ENCODE measurements around the gene TJP2. TPM values are rescaled to one million over a fixed set of nuclear protein-coding genes. Genes with fewer than 3 reads are reported as not detected.
A peak's percentile ranks its signal among the peaks of the same experiment; 100 is the strongest.

Gene TJP2
- total RNA-seq, 2 donors from 2014 or later = 46.2 to 51.6 TPM

DNA sequence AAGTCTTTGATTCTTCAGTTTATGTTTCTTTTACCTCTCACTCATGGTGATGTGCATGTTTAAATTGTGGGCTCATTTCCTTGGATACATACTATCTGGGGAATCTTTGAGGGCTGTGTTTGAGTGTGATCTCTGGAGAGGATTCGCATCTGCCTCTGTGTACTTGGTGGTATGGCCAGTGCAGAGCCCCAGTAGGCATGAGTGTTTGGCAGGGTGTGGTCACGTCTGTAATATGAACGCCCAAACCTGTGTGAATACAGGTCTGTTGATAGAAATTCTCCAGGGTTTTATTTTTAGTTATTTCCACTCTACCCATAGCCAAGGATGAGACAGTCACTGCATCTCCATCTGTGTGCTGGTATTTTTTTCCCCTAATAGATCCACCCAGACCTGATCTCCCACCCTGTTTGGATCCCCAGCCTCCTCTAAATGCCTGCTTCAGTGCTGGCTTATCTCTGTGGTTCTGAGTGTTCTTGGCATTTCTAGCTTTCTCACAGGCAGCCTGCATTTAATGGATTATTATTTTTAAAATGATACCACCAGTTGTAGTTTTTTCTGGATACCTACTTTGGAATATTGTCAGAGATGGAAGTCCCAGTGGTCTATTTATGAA lies 37.5 kb downstream of the TJP2 start:
- intact Hi-C loops (cut with DNase I) = no loop called here
- DNase-seq (no peak), ATAC-seq (peak; percentile 31 to 38)

DNA sequence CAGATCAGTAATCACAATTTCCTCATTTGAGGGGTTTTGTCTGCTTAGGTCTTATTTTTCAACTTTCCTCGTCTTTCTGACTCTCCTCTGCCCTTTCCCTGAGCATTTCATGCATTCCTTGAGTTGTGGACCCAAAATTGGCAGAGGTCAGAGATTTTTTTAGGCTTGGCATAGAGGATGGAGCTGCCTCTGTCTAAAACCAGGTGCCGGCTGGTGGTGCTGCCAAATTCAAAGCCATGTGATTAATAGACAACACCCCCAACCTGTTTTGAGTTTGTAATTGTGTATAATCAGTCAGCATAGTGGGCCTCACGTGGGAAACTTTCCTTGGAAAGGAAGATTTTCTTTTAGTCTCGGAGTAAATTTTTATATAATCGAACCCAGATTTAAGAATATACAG lies 39.6 kb downstream of the TJP2 start:
- peak in 1 of 2 donors; percentile 9 for ATAC-seq
- no peak for DNase-seq
- intact Hi-C loops (cut with DNase I) = no loop called here

DNA sequence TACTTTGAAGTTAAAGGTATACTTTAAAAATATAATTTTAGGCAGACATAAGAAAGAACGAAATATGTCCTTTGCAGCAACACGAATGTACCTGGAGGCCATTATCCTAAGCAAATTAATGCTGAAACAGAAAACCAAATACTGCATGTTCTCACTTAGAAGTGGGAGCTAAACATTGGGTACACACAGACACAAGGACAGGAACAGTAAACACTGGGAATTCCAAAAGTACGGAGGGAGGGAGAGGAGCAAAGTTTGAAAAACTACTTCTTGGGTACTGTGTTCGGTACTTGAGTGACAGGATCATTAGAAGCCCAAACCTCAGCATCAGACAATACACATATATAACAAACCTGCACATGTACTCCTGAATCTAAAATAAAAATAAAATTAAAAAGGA lies 40.9 kb downstream of the TJP2 start:
- no peak for DNase-seq
- intact Hi-C loops (cut with DNase I) = no loop called here

DNA sequence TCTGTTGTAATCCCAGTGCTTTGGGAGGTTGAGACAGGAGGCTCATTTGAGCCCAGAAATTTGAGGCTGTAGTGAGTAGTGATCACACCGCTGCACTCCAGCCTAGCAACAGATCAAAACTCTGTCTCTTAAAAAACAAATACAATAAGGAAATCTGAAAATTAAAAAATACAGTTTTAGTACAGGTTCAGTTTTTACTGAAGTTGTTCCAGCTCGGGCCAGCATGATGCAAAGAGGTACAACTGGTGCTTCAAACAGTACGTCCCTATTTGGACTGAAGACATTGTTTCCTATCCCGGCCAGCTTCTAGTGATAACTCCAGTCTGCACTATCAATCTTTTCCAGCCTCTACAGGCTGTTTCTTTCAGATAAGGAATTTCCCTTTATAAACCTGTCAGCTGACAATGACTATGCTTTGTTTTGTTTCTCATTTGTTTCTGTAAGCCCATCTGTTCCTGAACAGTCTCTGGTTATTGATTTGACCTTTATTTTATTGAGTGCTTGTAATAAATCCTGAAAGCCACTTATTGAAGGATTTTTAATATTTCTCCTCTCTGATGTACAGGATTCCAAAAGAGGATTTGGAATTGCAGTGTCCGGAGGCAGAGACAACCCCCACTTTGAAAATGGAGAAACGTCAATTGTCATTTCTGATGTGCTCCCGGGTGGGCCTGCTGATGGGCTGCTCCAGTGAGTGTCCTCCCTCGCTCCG lies 41.9 kb downstream of the TJP2 start:
- DNase-seq = no peak
- ATAC-seq = peak; percentile 67 to 77
- intact Hi-C loops (cut with DNase I) = no loop called here

More for the DNA sequence above, 40.9 kb downstream of the TJP2 start:
- no peak for ATAC-seq

DNA sequence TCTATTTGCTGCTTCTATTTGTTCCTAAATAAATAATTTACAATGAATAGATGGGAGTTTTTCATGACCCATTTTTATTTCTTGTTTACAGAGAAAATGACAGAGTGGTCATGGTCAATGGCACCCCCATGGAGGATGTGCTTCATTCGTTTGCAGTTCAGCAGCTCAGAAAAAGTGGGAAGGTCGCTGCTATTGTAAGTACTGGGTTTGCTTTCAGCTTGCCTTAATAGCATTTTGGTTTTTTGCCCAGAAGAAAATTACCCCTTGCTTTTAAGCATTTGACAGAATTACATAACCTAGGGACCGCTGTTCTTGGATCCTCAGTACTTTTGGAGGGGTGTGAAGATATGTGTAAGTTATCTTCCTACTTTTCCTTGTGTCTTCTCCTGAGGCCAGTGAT lies 44.1 kb downstream of the TJP2 start:
- intact Hi-C loops (cut with DNase I) = no loop called here
- DNase-seq = no peak
- no peak for ATAC-seq

DNA sequence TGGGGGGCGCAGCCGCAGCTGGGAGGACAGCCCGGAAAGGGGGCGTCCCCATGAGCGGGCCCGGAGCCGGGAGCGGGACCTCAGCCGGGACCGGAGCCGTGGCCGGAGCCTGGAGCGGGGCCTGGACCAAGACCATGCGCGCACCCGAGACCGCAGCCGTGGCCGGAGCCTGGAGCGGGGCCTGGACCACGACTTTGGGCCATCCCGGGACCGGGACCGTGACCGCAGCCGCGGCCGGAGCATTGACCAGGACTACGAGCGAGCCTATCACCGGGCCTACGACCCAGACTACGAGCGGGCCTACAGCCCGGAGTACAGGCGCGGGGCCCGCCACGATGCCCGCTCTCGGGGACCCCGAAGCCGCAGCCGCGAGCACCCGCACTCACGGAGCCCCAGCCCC lies 47.0 kb downstream of the TJP2 start:
- ATAC-seq = no peak
- no peak for DNase-seq
- intact Hi-C loops (cut with DNase I) = loop anchor here in 1 of 2 donors (10.0 kb wide), 1 partner anchor 104 kb away; the partner anchor contains the start of gene ENTREP1

DNA sequence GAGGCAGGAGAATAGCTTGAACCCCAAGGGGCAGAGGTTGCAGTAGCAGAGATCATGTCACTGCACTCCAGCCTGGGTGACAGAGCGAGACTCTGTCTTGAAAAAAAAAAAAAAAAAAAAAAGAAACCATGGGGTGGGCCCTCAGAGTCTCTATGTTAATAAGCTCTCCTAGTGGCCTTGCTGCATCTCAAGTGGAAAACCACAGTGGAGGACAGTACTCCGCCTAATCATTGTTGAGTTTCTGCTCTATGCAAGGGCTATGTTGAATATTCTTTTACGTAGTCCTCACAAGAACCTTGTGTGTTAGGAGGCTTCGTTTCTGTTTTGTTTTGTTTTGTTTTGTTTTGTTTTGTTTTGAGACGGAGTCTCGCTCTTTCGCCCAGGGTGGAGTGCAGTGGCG lies 48.9 kb downstream of the TJP2 start:
- ATAC-seq = no peak
- DNase-seq = no peak
- intact Hi-C loops (cut with DNase I) = loop anchor here in 1 of 2 donors (10.0 kb wide), 1 partner anchor 102 kb away; the partner anchor contains the start of gene ENTREP1

DNA sequence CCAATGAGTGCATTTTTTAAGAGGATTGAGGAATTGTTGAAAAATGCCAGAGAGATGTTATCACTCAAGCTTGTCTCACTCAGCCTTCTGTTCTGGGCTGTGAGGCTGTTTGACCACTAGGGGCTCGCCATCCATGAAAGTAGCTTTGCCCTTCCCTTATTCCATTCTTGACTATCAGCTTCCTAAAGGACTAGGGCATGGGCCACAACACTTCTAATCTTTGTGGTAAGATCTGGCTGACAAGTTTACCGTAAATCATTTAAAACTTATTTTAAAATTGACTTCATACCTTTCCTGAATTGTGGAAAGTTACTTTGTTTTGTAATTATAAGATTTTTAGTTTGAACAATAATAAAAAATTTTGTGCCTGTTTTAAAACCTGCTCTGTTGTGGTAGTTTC lies 49.5 kb downstream of the TJP2 start:
- intact Hi-C loops (cut with DNase I) = loop anchor here in 1 of 2 donors (10.0 kb wide), 1 partner anchor 101 kb away; the partner anchor contains the start of gene ENTREP1
- DNase-seq = no peak
- ATAC-seq = peak; percentile 75 to 78

DNA sequence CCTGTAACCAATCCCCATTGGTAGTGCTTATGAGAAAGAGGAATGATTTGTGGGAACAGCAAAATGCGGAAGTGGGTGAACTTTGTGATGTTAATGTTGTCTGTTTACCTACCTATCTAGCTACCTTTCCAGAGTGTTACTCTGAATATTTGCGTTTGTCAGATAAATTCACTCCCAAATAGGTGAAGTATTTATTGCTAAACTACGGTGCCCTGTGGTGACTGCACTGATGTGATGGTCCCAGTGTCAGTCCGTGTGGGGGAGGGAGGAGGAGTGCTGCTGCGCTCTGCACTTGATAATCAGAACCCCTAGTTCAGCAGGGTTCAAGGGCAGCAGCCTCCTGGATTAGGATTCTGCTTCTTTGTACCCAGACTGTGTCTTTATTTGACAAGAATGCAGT lies 55.3 kb downstream of the TJP2 start:
- DNase-seq = no peak
- ATAC-seq = no peak
- intact Hi-C loops (cut with DNase I) = loop anchor here in 1 of 2 donors (10.0 kb wide), 1 partner anchor 95 kb away; the partner anchor contains the start of gene ENTREP1

DNA sequence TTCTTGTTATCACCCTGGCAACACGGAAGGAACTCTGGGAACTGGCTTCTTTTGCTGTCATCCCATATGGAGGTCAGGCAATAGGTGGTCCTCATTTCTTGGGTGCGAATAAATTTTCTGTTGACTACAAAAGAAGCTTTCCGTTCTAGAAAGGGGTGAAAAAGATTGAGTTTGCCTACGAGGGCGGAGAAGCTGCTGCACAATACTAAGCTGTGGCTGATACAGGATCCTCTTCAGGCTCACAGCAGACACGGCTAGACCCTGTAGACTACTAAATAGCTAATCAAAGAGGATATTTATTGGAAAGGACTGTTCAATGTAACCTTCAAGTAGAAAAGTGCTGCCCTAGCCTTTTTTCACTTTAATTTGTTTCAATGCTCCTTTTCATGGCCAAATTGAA lies 58.1 kb downstream of the TJP2 start:
- intact Hi-C loops (cut with DNase I) = no loop called here
- DNase-seq (no peak), ATAC-seq (no peak)

DNA sequence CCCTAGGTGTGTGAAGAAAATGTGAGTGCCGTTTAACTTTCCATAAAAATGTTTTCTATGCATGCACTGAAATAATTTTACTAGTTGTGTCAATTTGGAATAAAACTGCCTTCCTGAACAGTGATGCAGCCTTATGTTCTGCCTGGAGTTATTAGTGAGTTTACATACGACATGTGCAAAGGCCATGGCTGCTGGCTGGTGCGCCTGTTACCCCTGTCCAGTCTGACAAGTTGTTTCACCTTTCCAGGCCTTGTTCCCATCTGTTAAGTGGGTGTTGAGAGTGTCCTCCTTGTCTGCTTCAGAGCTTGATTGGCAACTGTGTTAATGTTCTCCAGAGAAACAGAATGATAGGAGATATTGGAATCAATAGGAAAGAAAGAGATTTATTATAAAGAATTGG lies 60.6 kb downstream of the TJP2 start:
- intact Hi-C loops (cut with DNase I) = no loop called here
- DNase-seq (no peak), ATAC-seq (no peak)

DNA sequence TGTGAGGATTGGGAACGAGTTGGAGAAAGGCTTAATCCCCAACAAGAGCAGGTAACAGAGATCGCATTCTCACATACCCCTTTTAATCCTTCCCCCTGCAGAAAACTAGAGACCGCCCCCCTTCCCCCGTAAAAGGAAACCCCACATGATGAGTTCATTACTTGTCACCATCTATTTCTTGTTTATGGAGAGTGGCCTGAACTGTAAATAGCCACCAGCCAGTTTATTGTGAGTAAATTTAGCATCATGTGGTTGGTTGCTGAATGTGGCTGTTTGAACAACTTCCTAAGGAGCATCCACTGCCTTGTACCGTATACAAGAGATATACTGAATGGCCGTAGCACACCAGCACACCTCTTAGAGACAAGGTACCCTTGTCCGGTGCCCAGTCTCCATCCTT lies 62.1 kb downstream of the TJP2 start:
- ATAC-seq = no peak
- intact Hi-C loops (cut with DNase I) = no loop called here
- DNase-seq = no peak

DNA sequence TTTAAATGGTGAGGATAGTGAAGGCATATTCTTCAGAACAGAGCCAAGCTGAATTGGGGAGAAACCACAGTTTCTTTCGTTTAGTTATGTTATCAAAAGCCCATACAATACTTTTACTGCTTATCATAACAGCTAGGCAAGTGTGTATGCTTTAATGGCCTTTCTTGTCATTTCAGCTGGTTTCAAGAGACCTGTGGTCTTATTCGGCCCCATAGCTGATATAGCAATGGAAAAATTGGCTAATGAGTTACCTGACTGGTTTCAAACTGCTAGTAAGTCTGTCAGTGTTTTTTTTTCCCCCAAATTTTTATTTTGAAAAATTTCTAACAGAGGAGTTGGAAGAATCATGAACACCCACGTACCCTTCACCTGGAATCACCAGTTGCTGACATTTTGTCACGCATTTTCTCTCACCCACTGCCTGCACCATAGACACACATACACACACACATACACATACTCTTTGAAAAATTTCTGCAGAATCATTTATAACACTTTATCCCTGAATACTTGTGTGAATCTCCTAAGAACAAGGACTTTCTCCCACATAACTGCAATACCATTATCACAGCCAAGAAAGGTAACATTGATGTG lies 63.7 kb downstream of the TJP2 start:
- ATAC-seq = no peak
- intact Hi-C loops (cut with DNase I) = no loop called here
- no peak for DNase-seq

DNA sequence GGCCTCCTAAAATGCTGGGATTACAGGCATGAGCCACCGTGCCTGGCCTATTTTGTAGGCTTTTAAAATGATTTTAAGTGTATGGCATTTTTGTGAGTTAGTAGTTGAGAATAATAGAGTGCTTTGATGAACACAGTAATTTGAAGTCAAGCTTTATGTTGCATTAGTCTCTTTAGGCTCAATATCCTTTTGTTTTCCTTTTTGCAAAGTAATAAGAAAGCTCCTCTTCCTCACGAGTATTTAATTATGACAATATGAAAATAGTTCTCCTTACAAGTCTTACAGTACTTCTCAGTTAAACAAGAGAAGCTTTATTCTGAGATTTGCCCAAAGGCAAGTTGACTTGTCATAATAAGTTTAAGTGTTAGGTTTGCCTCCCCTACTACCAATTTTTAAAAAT lies 69.0 kb downstream of the TJP2 start:
- no peak for DNase-seq

DNA sequence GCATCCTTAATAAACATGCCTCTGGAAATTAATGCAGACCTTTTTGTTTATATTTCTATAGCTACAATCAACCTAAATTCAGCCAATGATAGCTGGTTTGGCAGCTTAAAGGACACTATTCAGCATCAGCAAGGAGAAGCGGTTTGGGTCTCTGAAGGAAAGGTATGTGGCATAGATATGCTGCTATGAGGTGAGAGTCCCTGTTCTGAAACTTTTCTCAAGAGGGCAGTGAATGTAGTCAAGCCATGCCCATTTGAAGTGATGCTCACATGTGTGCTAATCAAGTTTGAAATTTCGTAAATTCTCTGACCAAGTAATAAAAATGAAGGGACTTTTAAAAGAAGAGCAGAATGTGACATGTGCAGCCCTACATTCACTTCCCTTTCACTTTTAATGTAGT lies 72.6 kb downstream of the TJP2 start:
- DNase-seq (no peak), ATAC-seq (no peak)
- intact Hi-C loops (cut with DNase I) = no loop called here

More for the DNA sequence above, 69.0 kb downstream of the TJP2 start:
- intact Hi-C loops (cut with DNase I) = no loop called here
- ATAC-seq = no peak

DNA sequence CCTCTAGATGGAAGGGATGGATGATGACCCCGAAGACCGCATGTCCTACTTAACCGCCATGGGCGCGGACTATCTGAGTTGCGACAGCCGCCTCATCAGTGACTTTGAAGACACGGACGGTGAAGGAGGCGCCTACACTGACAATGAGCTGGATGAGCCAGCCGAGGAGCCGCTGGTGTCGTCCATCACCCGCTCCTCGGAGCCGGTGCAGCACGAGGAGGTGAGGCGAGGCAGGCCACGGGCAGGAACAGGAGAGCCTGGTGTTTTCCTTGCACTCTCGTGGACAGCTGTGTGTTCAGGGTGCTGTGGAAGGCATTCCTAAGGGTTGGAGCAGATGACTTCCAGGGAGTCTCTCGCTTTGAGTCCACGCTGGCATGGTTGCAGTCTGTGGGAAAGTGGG lies 73.9 kb downstream of the TJP2 start:
- ATAC-seq (no peak), DNase-seq (no peak)
- intact Hi-C loops (cut with DNase I) = no loop called here

DNA sequence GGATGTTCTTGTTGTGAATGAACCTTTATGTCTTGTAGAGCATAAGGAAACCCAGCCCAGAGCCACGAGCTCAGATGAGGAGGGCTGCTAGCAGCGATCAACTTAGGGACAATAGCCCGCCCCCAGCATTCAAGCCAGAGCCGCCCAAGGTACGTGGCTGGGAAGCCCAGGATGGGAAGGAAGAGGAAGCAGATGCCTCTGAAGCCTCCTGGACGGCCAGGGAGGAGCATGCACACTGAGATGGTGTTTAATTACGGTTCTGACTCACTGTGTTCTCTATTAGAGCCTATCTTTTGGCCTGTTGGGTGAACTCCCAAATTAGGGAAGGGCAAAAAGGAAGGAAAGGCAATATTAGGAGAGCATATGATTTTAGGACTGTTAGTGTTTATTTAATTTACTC lies 75.3 kb downstream of the TJP2 start:
- peak in 1 of 2 donors; percentile 44 for ATAC-seq
- no peak for DNase-seq
- intact Hi-C loops (cut with DNase I) = no loop called here

DNA sequence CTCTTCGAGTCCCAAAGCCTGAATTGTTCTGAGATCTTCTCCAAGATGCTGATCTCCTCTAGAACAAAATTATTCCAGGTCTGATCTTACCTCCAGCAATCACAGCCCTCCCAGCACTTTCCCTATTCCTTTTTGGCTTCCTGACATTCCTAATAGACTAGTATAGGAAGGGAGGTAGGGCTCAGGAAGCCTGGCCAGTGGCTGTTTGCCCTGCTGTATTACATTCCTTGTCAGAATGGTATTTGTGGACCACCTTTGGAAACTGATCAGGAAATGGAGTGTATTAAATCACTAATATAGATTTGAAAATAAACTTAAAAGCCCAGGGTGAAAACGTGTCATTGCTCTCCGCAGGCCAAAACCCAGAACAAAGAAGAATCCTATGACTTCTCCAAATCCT lies 76.6 kb downstream of the TJP2 start:
- no peak for ATAC-seq
- DNase-seq = no peak
- intact Hi-C loops (cut with DNase I) = no loop called here

DNA sequence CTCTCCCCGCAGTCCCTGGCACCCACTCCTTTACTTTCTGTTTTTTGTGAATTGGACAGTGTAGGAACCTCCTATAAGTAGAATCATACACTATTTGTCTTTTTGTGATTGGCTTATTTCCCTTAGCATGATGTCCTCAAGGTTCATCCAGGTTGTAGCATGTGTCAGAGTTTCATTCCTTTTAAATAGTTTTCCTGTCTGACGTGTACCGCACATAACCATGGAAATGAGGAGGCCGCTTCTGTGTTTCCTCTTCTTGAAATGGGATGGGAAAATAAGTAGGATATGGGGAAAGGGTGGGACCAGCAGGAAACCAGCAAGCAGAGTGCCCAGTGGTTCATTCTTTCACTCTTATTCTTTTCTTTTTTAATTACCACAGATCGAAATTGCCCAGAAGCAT lies 78.4 kb downstream of the TJP2 start:
- DNase-seq = no peak
- intact Hi-C loops (cut with DNase I) = no loop called here
- no peak for ATAC-seq

DNA sequence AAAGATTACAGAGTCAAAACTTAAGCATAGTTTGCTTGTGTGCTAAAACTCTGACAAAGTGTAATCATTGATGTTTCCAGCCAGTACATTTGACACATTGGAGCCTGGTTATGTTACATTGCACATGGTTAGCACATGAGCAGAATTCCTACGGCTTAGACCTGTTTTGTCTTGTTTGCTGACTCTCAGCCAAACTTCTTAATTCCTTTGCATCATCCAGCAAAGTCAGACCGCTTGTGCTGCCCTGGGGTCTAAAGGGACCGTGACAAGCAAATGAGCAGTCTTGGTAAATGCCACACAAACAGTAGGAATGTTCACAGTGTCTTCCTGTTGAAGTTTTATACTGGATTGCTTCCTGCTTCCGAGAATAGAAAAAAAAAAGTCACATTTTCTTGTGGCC lies 79.0 kb downstream of the TJP2 start:
- DNase-seq (no peak), ATAC-seq (peak in 1 of 2 donors; percentile 46)
- intact Hi-C loops (cut with DNase I) = no loop called here

DNA sequence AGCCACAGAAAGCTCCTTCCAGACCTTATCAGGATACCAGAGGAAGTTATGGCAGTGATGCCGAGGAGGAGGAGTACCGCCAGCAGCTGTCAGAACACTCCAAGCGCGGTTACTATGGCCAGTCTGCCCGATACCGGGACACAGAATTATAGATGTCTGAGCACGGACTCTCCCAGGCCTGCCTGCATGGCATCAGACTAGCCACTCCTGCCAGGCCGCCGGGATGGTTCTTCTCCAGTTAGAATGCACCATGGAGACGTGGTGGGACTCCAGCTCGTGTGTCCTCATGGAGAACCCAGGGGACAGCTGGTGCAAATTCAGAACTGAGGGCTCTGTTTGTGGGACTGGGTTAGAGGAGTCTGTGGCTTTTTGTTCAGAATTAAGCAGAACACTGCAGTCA lies 80.1 kb downstream of the TJP2 start:
- ATAC-seq (no peak), DNase-seq (no peak)
- intact Hi-C loops (cut with DNase I) = no loop called here
